H9 (cell line): ENCODE results near the gene SCN2B. TPM values are rescaled to one million over a fixed set of nuclear protein-coding genes. Genes with fewer than 3 reads are reported as not detected.

Experiments used
- DNase-seq: peaks from one replicate; pipeline ENCODE4 v3.0.0-alpha.2; 2017
- H2AFZ ChIP-seq: one replicate; pipeline ENCODE4 v1.6.1; 2013; ENCODE audit warnings: mild to moderate bottlenecking, low read length, control low read depth, moderate library complexity
- H2AK5ac ChIP-seq: 2 replicates; pipeline ENCODE4 v1.6.1; 2013; ENCODE audit warnings: low read length, control low read depth, mixed read lengths; ENCODE audit not compliant: insufficient read length
- H2BK120ac ChIP-seq: one replicate; pipeline ENCODE4 v1.6.1; 2013; ENCODE audit warnings: low read depth, mild to moderate bottlenecking, low read length, control low read depth, inconsistent platforms; ENCODE audit not compliant: poor library complexity, severe bottlenecking
- H2BK12ac ChIP-seq: 2 replicates; pipeline ENCODE4 v1.6.1; 2013; ENCODE audit warnings: low read length, control low read depth, mixed read lengths, low read depth; ENCODE audit not compliant: insufficient read length
- H2BK15ac ChIP-seq: 2 replicates; pipeline ENCODE4 v1.6.1; 2013; ENCODE audit warnings: low read depth, low read length, control low read depth
- H2BK20ac ChIP-seq: one replicate; pipeline ENCODE4 v1.6.1; 2013; ENCODE audit warnings: low read depth, mild to moderate bottlenecking, low read length, control low read depth, inconsistent platforms; ENCODE audit not compliant: poor library complexity, severe bottlenecking
- H2BK5ac ChIP-seq: 2 replicates; pipeline ENCODE4 v1.6.1; 2013; ENCODE audit warnings: low read length, control low read depth, mixed read lengths; ENCODE audit not compliant: insufficient read length
- H3K14ac ChIP-seq: 2 replicates; pipeline ENCODE4 v1.6.1; 2013; ENCODE audit warnings: low read length, control low read depth; ENCODE audit not compliant: insufficient read depth
- H3K18ac ChIP-seq: 2 replicates; pipeline ENCODE4 v1.6.1; 2013; ENCODE audit warnings: low read depth, mild to moderate bottlenecking, mixed read lengths, low read length, control low read depth; ENCODE audit not compliant: insufficient read length
- H3K23ac ChIP-seq: 2 replicates; pipeline ENCODE4 v1.6.1; 2013; ENCODE audit warnings: low read length, control low read depth, mixed read lengths, low read depth; ENCODE audit not compliant: insufficient read length
- H3K23me2 ChIP-seq: 2 replicates; pipeline ENCODE4 v1.6.1; 2013; ENCODE audit warnings: low read depth, mild to moderate bottlenecking, mixed read lengths, low read length, control low read depth; ENCODE audit not compliant: insufficient read length, poor library complexity, severe bottlenecking
- H3K27ac ChIP-seq: 2 replicates; pipeline ENCODE4 v1.5.1; 2013; ENCODE audit warnings: low read length, control low read depth, mixed read lengths, low read depth; ENCODE audit not compliant: insufficient read length
- H3K27me3 ChIP-seq: 2 replicates; pipeline ENCODE4 v1.6.1; 2013; ENCODE audit warnings: low read length, control low read depth, inconsistent platforms; ENCODE audit not compliant: insufficient read depth
- H3K4ac ChIP-seq: 2 replicates; pipeline ENCODE4 v1.6.1; 2013; ENCODE audit warnings: low read depth, mild to moderate bottlenecking, control low read depth, inconsistent platforms, low read length, moderate library complexity
- H3K4me1 ChIP-seq: 2 replicates; pipeline ENCODE4 v1.6.1; 2013; ENCODE audit warnings: low read length, control low read depth, inconsistent platforms; ENCODE audit not compliant: insufficient read depth
- H3K4me2 ChIP-seq: 2 replicates; pipeline ENCODE4 v1.6.1; 2013; ENCODE audit warnings: low read length, control low read depth, mixed read lengths; ENCODE audit not compliant: insufficient read length, insufficient read depth
- H3K56ac ChIP-seq: 2 replicates; pipeline ENCODE4 v1.6.1; 2013; ENCODE audit warnings: low read depth, mild to moderate bottlenecking, mixed read lengths, low read length, control low read depth; ENCODE audit not compliant: insufficient read length
- H3K79me1 ChIP-seq: 2 replicates; pipeline ENCODE4 v1.6.1; 2013; ENCODE audit warnings: low read depth, mild to moderate bottlenecking, moderate library complexity, low read length, control low read depth, inconsistent platforms; ENCODE audit not compliant: insufficient read depth, poor library complexity, severe bottlenecking
- H3K79me2 ChIP-seq: 2 replicates; pipeline ENCODE4 v1.6.1; 2013; ENCODE audit warnings: low read length, control low read depth, inconsistent platforms; ENCODE audit not compliant: insufficient read depth
- H3K9ac ChIP-seq: 2 replicates; pipeline ENCODE4 v1.6.1; 2013; ENCODE audit warnings: low read length, control low read depth, mixed read lengths; ENCODE audit not compliant: insufficient read length; ENCODE audit errors: extremely low read depth
- H3K9me3 ChIP-seq: one replicate; pipeline ENCODE4 v1.6.1; 2013; ENCODE audit warnings: low read depth, low read length, inconsistent platforms; ENCODE audit not compliant: control insufficient read depth
- H3T11ph ChIP-seq: one replicate; pipeline ENCODE4 v1.6.1; 2013; ENCODE audit warnings: mild to moderate bottlenecking, low read length, control low read depth, inconsistent platforms
- H4K20me1 ChIP-seq: one replicate; pipeline ENCODE4 v1.6.1; 2013; ENCODE audit not compliant: control insufficient read depth, insufficient read length, insufficient read depth
- H4K5ac ChIP-seq: 2 replicates; pipeline ENCODE4 v1.6.1; 2013; ENCODE audit warnings: low read depth, mild to moderate bottlenecking, mixed read lengths, low read length, control low read depth; ENCODE audit not compliant: insufficient read length
- H4K8ac ChIP-seq: replicated peaks from 2 replicates; pipeline ENCODE4 v1.6.1; 2013; ENCODE audit warnings: low read length, control low read depth, mixed read lengths, low read depth; ENCODE audit not compliant: insufficient read length
- H4K91ac ChIP-seq: 2 replicates; pipeline ENCODE4 v1.6.1; 2013; ENCODE audit warnings: low read depth, mild to moderate bottlenecking, moderate library complexity, mixed read lengths, low read length, control low read depth; ENCODE audit not compliant: insufficient read length
- H3K27ac Mint-ChIP-seq, 3 experiments: 2 replicates in 2 of 3; 3 replicates in 1 of 3; pipeline ENCODE4 v1.8.0; 2020 to 2021; ENCODE audit warnings: mixed read lengths in 3 of 3, mild to moderate bottlenecking in 1 of 3, moderate library complexity in 1 of 3
- H3K27me3 Mint-ChIP-seq: 2 replicates; pipeline ENCODE4 v1.8.0; 2021; ENCODE audit warnings: low read depth, mild to moderate bottlenecking, moderate library complexity, mixed read lengths
- H3K36me3 Mint-ChIP-seq, 3 experiments: 2 replicates in 2 of 3; 3 replicates in 1 of 3; pipeline ENCODE4 v1.8.0; 2020 to 2021; ENCODE audit warnings: low read depth in 3 of 3, mixed read lengths in 3 of 3; ENCODE audit not compliant: insufficient read depth in 1 of 3
- H3K4me1 Mint-ChIP-seq, 2 experiments: 2 replicates each; pipeline ENCODE4 v1.8.0; 2020; ENCODE audit warnings: mixed read lengths in 2 of 2
- H3K4me3 Mint-ChIP-seq, 2 experiments: 2 replicates in 1 of 2; 3 replicates in 1 of 2; pipeline ENCODE4 v1.8.0; 2020 to 2021; ENCODE audit warnings: mild to moderate bottlenecking in 2 of 2, mixed read lengths in 2 of 2, moderate library complexity in 1 of 2
- H3K9me3 Mint-ChIP-seq, 2 experiments: 2 replicates in 1 of 2; 3 replicates in 1 of 2; pipeline ENCODE4 v1.8.0; 2020; ENCODE audit warnings: mild to moderate bottlenecking in 2 of 2, mixed read lengths in 2 of 2, moderate library complexity in 1 of 2
- WGBS: extraction: QIAGEN DNeasy Blood & Tissue Kit; methylation state at CpG from one replicate; pipeline ENCODE4 v1.1.7; 2013; ENCODE audit warnings: missing lambda C conversion rate, low lambda C conversion rate, mixed read lengths; ENCODE audit not compliant: insufficient read length; ENCODE audit errors: extremely low coverage; 5-methylcytosine and 5-hydroxymethylcytosine counted together
- total RNA-seq: library from RNA; stranded (reverse); gene quantifications from 2 replicates; pipeline ENCODE4 v1.2.1, GENCODE V29; 2021
- TF ChIP-seq, protein P1 (sequence below): fragments of 200-600 bp; sonication (generic); conservative IDR thresholded peaks from 3 replicates; pipeline ENCODE4 v1.8.0; 2021; ENCODE audit warnings: antibody characterized with exemption, mild to moderate bottlenecking

SCN2B gene
- total RNA-seq, 1 experiment from 2014 or later = not detected

DNA sequence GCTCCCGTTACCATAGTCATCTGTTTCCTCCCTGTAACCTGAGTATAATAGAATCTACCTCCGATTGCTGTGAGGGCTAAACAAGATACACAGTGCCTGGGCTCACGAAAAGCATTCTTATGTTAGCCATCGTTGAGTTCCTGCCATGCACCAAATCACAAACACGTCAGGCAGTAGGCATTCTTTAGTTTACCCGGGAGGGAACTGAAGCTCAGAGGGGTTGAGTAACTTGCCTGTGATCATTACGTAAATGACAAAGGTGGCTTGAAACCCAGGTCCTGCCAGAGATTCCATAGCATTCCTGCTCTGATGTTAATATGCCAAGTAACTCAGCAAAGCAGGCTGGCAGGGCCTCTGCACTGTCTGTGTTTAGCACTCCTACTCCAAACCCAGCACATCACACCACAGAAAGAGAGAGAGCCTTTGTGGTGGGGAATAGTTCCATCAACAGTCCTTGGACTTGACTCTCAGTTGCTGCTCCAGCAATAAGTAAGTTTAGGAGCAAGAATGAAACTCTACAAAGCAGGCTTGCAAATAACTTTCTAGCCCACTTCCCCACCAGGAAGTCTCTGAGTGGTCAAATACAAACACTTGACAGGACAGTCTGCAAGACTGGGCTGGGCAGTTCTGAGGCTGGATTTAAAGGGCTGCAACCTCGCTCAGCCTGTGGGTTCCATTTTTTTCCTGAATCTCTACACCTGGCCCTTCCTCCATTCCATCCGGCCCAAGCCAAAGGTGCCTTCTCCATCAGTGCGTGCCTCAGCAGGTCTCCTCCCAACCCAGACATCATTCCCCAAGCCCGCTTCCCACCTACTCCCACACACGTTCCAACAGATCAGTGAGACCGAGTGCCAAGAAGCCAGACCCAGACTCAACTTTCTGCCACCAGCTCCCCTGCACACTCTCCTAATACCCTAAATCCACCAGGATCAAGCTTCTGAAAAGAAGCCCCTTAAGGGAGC lies 1.1 kb downstream of the SCN2B start:
- Histone ChIP-seq H4K5ac (no peak overlapping the region), H3K4me2 (peak overlapping the region; percentile 90), H3K79me2 (no peaks in the 10 kb centered on the region), H2BK15ac (no peak overlapping the region), H3K4me1 (peaks cover 6% of the 10 kb centered on the region; the same call in 1 of the 2 replicates), H3K27me3 (peaks cover 28% of the 10 kb centered on the region; the same call in 1 of the 2 replicates), H4K91ac (no peak overlapping the region), H2BK12ac (no peak overlapping the region), H2BK120ac (no peak overlapping the region), H3K9me3 (no peaks in the 10 kb centered on the region), H3K23me2 (peaks cover 13% of the 10 kb centered on the region), H2BK5ac (no peak overlapping the region), H3K56ac (no peak overlapping the region), H2AK5ac (no peak overlapping the region), H3K27ac (no peak overlapping the region), H3K14ac (peak overlapping the region; percentile 19; the same call in 1 of the 2 replicates), H3K79me1 (no peaks in the 10 kb centered on the region), H3K4ac (no peak overlapping the region), H2BK20ac (no peak overlapping the region), H3K23ac (no peak overlapping the region), H4K20me1 (no peaks in the 10 kb centered on the region), H4K8ac (no peak overlapping the region), H3K18ac (no peak overlapping the region), H3T11ph (no peak overlapping the region), H2AFZ (no peak overlapping the region), H3K9ac (peak overlapping the region; percentile 10)
- Mint-ChIP-seq H3K4me3 (peak overlapping the region; percentile 59 to 86), H3K27me3 (peaks cover 70% of the 10 kb centered on the region), H3K36me3 (no peaks in the 10 kb centered on the region), H3K27ac (0 out of 7 replicates have a peak overlapping the region, but pooled peaks of 1 of the 3 experiments have one; percentile 27), H3K4me1 (peaks cover 44% of the 10 kb centered on the region in 2 experiments), H3K9me3 (no peaks in the 10 kb centered on the region; a peak in 1 of 5 replicates)
- DNase-seq = no peak
- WGBS = no CpG with 5 or more reads among the region's 13 CpGs
- TF ChIP-seq, protein P1, sequence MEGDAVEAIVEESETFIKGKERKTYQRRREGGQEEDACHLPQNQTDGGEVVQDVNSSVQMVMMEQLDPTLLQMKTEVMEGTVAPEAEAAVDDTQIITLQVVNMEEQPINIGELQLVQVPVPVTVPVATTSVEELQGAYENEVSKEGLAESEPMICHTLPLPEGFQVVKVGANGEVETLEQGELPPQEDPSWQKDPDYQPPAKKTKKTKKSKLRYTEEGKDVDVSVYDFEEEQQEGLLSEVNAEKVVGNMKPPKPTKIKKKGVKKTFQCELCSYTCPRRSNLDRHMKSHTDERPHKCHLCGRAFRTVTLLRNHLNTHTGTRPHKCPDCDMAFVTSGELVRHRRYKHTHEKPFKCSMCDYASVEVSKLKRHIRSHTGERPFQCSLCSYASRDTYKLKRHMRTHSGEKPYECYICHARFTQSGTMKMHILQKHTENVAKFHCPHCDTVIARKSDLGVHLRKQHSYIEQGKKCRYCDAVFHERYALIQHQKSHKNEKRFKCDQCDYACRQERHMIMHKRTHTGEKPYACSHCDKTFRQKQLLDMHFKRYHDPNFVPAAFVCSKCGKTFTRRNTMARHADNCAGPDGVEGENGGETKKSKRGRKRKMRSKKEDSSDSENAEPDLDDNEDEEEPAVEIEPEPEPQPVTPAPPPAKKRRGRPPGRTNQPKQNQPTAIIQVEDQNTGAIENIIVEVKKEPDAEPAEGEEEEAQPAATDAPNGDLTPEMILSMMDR = no peak
